HG02571 (cell line): ENCODE measurements around the gene H2AZ1.
A peak's percentile ranks its signal among the peaks of the same experiment; 100 is the strongest.
"Not testable (repeated sequence)": the region's sequence is repeated elsewhere in the genome, so short reads cannot be mapped to it uniquely, and the experiment has no call there.

Source experiments
- ATAC-seq: cut with Tn5 transposase; IDR thresholded peaks from one replicate; pipeline ENCODE4 v1.9.1; 2021; ENCODE audit warnings: mild to moderate bottlenecking, moderate library complexity; ENCODE audit not compliant: unreplicated experiment

Gene H2AZ1

DNA sequence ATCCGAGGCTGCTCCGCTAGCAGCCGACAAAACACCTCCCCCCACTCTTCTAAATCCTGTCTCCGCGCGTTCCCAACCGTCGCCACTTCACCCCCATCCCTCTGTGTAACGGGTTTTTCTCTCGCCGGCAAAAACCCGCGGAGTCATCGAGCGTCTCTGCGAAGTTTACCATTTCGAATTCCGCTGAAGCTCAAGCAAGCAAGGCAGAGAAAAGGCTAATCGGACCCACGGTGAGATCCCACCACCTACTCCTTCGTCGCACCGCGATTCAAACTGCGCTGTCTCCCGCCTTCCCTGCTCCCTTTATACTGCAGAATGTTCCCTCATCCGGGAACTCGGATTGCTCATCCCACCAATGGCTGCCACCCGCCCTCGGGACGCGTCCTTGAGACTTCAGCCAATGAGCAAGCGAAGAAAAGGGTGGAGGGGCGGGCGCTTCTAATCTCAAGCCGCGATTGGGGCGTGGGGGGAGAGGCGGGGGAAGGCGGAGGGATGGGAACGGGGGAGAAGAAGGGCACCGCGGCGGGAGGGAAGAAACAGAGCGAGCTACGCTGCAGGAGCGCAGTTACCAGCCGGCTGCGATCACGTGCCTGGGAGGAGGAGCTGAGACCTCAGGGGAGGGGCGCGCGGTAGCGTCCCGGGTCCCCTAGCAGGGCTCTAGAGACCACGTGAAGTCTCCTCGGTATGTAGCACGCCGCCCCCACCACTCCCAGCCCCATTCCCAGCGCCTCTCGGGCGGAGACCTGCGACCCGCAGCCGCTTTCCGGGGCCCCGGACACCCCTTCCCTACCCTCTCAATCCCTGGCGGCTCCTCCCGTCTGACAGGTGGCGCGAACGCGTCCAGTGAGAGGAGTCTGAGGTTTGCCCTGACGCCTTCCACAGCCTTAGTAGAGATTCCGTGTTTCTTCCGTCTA is at the start of gene H2AZ1:
H2AZ1 (minus strand) TSS at position 277 of the 914 bp plus-strand sequence; CDS start at position 172, 105 bp downstream.
- peak; percentile 56 for ATAC-seq

DNA sequence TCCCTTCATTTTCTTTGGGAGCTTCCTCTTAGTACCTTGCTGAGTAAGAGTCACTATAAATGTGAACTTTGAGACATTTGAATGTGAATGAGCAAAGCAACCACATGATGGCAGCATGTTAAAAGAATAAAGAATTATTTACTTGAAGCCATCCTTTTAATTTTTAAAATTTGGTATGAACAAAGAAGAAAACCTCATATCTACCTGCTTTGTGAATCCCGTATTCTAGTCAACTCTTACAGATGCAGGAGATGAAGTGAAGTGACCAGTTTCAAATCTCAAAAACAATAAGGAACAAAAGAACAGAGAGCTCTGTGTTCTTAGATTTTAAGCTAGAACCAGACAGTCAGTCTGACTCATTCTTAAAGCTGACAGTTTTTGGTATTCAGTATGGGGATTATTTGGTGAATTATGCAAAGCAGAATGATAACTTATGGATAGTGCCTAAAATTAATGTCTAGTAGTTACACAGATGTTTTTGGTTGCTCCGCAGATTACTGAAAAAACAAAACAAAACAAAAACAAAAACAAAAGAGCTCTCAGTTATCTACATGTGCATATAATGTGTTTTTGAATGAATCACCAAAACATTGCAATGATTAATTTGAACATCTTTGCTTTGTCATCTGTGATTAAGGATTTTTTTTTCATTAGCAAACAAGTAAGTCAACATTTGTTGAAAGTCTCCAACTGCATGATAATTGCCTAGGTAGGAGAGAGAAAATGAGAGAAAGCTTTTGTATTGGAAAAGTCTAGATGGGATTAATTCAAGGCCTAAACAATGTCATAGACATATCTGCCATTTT is 48.2 kb upstream of the H2AZ1 start:
- ATAC-seq: no peak

DNA sequence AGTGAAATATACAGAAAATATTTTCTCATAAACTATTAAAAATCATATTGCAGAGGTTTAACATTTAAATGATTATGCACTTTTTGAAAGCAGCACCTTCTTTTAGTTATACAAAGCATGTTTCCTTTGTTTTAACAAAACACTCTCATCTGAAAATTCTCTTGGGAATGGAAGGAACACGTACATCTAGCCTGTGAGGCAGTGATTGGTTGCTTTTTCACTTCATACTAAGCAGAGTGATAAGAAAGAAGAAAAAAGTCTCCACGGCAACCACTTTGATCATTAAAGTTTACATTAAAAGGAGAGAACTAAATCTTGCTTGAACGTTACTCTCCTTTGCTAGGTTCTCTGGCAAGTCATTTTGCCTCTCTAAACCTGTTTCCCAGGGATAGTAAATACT is 41.7 kb upstream of the H2AZ1 start:
- ATAC-seq: no peak

DNA sequence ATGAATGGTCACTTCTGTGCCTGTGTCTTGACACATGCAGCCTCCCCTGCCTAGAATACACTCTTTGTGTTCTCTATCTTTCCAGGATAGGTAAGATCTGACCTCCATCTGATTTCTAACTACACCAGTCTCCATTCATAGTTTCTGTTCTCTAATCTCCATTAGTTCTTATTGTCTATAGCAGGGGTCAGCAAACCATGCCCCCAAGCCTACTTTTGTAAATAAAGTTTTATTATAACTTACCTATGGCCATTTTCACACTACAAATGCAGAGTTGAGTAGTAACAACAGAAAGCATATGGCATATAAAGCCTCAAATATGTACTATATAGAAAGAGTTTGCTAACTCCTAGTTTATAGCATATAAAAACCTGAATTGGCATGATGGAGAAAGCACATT is 37.6 kb upstream of the H2AZ1 start:
- ATAC-seq: no peak

DNA sequence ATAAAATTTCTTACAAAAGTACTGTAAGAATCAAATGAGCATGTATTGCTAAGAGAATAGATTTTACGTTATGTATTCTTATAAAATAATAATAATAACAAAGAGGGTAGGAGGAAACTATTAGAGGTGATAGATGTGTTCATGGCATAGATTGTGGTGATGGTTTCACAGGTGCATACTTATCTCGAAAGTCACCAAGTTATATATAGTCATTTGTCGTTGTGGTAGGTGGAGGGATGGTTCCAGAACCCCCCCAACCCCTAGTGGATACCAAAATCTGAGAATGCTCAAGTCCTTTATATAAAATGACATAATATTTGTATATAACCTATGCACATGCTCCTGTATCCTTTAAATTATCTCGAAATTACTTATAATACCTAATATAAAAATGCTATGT is 36.7 kb upstream of the H2AZ1 start:
- ATAC-seq: no peak

DNA sequence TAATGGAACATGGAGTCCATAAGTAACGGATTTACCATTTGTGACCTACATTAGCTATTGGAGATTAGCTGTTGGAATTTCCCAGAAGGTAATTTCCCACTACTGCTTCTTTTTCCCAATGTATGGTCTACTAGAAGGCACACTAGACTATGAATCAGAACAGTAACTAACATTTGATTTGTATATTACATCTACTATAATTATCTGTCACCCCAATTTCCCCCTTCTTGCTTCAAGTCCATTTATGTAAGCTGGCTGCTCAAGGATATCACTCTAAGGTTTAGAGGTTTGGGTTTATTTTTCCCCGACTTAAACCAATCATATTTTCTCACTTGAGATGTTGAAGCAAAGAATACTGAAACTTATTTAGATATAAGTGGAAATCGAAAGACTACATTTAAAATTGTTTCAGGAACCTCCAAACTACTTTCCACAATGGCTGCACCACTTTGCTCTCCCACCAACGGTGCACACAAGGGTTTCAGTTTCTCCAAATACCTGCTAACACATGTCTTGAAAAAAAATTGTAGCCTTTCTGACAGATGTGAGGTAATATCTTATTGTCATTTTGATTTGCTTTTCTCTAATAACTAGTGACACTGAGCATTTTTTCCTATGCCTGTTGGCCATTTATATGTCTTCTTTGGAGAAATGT is 33.3 kb upstream of the H2AZ1 start:
- ATAC-seq: no peak

DNA sequence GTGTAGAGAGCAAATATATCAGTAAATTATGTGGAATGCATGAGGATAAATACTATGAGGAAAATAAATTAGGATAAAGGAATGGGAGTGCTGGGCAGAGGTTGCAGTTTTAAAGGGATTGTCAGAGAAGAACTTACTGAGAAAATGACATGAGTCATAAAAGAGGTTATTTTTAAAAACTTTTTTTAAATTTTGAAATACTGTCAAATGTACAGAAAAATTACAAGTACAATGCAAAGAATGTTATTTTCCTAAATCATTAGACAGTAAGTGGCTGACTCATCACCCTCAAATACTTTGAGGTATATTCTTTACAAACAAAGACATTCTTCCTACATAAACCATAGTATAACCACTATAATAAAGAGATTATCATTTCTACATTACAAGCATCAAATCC is 29.8 kb upstream of the H2AZ1 start:
- ATAC-seq: no peak

DNA sequence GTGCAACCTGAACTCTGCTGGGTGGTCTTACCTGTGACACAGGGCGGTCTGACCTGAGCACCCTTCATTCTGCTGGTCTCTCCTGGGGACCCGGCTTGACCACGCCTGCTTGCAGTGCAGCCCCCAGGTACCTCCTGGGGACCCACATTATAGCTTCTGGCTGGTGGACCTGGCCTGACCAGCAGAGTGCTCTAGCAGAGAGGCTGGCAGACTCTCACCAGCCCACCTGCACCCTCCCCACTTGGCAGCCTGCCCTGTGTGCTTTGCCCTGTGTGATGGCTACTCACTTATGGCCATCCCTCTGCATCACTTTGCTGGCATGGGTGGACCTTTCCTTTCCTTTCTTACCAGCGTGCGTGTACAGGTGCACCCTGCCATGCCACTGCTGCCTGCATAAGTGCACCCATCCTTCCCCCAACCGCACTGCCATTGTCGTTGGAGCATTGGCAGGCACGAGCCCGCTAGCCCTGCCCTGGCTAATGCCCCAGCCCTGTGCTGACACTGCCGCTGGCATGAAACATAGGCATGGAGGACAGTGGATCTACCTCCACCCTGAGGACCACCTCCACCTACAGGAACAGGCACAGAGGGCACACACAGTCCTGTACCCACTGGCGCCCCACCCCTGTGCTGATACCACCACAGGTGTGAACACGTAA is 21.5 kb upstream of the H2AZ1 start:
- ATAC-seq: no peak

DNA sequence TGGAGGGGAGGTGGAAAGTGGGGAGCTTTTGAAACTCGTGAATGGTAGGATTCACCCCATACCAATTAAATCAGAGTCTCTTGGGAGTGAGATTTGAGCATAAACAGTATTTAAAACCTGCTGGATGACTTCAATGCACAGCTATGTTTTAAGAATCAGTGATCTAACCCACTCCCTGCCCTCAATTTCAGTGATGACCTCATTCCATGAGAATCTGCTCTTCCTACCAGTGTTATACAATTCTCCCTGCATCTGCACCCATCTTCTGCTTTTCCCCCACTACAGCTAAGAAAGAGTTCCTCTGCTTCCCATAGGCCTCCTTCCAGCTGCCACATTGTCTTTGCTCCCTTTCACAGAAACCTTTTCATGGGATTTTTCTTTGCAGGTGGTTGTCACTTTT is 18.3 kb upstream of the H2AZ1 start:
- no peak for ATAC-seq

DNA sequence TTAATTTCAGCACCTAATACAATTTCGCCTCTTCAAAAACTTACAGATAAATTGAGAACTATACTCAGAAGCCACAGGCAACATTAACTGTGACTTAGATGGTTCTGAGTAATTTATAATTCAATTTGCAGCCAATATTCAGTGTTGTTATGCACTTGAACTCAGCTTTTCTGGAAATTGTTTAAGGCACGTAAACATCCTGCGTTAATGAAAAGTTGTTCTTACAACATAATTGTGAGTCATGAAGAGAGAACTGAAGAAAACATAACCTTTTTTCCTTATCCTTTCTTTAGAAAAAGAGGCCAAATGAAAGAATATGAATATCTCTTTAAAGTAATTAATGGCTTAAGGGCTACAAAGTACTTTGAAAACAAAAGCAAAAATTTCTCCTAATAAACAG is 16.6 kb upstream of the H2AZ1 start:
- no peak for ATAC-seq

DNA sequence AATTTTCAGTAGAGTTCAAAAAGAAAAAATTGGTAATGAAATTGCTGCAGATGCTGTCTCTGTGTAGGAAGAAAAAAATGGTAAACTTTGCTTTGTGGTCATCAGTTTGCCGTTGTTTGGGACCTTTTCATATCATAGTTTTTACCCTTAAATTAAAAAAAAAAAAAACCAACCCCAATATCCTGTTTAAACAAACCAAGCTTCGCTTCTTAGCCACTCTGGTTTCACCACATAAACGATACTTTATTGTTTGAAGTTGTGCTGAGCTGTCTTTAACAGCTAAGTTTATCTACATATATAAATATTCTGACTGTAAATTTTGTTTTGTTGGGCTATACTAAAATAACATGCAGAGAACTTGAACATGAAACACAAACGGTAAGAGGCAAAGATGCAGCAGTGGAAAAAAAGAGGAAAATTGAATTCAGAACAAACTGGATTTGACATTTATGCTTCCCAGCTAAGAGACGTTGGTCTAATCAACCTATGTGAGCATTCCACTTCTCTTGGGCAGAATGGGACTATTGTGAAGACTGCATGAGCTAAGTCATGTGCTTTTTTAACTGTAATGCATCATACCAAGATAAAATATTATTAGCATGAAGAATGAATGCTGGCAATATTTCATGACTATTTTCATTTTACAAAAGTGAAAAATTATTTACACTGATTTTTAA is 15.7 kb upstream of the H2AZ1 start:
- no peak for ATAC-seq

DNA sequence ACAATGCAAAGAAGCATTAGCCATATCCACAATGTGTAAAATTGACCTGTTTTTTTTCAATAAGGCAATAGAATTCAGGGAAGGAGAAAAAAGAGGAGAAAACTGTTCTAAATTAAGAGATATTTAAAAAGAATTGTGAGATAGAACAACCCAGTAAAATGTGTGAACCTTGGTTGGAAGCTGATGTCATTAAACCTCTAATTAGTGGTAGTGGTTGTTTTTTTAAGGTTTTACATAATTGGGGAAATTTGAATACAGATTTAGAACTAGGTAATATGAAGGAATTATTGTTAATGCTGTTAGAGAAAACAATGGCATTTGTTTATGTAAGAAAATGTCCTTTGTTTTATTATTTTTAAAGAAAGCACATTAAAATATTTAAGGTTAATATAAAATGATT is 15.1 kb upstream of the H2AZ1 start:
- ATAC-seq: no peak

DNA sequence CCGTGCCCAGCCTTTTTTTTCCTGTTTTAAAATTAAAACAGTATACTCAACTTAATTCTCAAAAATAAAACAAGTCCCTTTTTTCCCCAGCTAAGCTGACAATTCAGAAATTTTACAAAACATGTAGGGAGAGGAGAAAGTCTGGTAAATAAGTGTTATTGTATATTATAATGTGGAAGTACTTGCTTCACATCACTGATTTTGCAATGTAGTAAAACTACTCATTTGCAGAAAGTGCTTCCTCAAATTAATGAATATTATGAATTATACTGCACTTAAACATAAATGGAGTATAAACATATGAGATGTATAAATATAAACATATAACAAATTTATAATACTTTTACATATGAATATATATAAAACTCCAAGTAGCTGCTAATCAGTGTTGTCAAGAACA is 11.6 kb upstream of the H2AZ1 start:
- no peak for ATAC-seq

DNA sequence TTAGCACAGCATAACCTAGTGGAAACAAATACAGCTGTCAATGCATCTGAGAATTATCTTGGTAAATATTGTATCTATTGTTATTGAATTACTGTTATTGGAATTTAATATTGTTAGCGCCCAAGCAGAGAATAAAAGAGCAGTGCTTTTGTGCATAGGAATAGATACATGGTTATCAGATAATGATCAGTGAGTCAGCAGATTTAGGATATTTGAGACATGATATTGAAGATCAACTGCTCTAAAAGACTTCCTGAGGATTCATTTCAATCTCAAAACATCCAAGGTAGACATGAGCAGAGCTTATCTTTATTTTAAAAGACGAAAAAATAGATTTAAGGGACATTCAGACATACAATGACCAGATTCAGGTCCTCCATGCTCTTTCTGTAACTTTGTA is 10.6 kb upstream of the H2AZ1 start:
- ATAC-seq: no peak

DNA sequence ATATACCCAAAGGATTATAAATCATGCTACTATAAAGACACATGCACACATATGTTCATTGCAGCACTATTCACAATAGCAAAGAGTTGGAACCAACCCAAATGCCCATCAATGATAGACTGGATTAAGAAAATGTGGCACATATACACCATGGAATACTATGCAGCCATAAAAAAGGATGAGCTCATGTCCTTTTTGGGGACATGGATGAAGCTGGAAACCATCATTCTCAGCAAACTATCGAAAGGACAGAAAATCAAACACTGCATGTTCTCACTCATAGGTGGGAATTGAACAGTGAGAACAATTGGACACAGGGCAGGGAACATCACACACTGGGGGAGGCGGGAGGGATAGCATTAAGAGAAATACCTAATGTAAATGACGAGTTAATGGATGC is 8.1 kb upstream of the H2AZ1 start:
- not testable (repeated sequence) for ATAC-seq

DNA sequence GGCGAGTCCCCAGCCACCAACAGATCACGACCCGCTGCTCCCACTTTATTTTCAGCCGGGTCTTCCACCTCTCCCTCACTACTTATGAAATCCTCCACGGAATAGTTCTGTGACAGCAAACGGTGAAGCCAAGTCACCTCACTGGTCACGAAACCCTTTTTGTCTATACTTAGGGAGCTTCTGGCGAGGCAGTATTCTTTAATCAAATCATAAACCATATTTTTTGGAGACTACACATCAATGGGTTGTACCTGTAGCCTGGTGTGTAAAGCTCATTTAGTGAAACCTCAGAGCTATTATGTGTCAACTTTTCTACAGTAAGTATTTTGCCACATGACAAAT is 809 bp upstream of the H2AZ1 start:
- no peak for ATAC-seq

DNA sequence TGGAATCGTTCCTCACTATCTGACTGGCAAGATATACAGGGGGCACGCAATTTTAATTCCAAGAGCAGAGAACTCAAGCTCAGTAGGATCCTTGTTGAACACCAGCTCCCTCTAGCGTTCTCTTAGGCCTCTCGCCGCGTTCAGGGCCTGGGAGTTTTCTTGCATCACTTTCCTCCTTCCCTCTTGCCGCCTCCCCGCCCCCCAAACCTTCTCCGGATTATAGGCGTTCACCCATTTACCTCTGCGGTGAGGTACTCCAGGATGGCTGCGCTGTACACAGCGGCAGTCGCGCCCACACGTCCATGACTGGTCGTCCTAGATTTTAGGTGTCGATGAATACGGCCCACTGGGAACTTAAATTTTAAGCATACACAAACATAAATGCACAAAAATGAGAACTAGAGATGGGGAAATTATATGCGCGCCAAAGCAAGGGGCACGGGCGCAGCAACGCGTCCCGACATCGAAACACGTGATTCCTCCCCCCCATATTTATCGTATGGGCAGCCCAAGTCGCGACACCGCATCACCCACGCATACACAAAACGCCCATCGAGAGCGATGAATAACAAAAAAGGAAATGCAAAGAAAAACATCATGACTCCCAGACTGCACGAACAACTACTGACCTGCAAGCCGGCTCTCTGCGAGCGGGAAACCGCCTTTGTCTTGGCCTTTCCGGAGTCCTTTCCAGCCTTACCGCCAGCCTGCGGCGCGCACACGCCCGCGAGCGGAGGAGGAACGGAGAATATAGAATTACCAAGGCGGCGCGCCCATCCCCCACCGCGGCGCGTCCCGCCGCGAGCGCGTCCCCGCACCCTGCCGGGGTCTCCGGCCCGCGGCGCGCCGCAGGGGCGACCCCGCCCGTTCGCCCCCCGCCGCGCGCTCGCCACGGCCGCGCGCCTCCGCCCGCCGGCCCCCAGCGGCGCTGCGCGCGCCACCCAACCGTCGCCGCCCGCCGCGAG is 759 bp downstream of the H2AZ1 start:
- ATAC-seq: peak; percentile 26

DNA sequence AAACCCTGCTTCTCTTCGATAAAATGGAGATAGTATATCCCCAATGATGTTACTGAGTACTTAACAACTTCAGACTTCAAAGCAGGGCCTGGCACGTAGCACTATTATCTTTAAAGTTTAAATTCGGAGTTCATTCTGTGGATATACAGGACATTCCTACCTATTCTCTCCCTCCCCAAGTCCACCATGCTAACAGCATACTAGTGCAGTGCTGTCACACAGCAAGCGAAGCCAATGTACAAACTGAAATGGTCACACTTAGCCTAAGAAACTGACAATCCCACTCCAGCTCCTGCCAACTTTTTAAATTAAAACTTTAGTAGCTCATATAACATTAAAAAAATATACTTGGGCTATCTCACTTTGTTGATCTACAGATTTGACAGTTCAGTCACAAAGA is 2.5 kb downstream of the H2AZ1 start:
- ATAC-seq: no peak

DNA sequence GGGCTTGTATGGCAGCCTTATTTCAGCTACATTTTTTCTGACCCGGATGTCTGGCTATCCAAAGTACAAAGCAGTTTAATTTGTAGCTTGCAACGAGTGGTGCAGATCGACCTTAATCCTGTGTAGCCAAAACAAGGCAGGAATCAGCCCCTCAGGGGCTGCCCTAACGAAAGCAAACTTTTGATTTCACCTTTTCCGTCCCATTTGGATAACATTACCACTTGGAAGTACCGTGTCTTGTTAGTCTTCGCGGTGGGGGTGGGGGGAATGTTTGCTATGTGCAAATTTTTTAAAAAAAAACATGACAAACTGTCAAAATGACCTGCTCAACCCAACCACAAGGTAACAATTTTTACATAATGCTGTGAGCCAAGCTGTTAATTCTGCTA is 2.9 kb downstream of the H2AZ1 start:
- ATAC-seq: no peak
